T-cell (primary cell): Measurements from ENCODE around the gene ARAF. TPM values are rescaled to one million over a fixed set of nuclear protein-coding genes. Genes with fewer than 3 reads are reported as not detected.

ENCODE experiments used
- ATAC-seq, 4 experiments: fragments of 200-7000 bp in 3 of 4; fragments of 150-1000 bp in 1 of 4; cut with Tn5 transposase; replicated peaks in 1 of 4; 1 replicate in 3 of 4; 2 replicates in 1 of 4; pipeline ENCODE4 v1.10.0; 2021; ENCODE audit warnings: moderate library complexity in 3 of 4, mild to moderate bottlenecking in 2 of 4, moderate number of reproducible peaks in 1 of 4
- CTCF ChIA-PET, 2 donors: fragments of 300-600 bp; sonication (Branson Sonifier 250); formaldehyde crosslinking; loops; one replicate each; lab custom pipeline; 2022; ENCODE audit warnings: antibody characterized with exemption in 2 of 2; lab: Charles Lee
- POLR2A ChIA-PET, 2 donors: fragments of 300-600 bp; sonication (Branson Sonifier 250); formaldehyde crosslinking; loops; one replicate each; lab custom pipeline; 2022; ENCODE audit warnings: antibody characterized with exemption in 2 of 2; lab: Charles Lee
- DNase-seq, 35 experiments: peaks; one replicate each; pipeline versions ENCODE4 v3.0.0 to v3.0.0-alpha.2; 2013 to 2023
- H3K27ac ChIP-seq: one replicate; pipeline ENCODE4 v1.5.1; 2013; ENCODE audit warnings: low read length
- H3K27me3 ChIP-seq, 2 experiments: replicated peaks in 1 of 2; 1 replicate in 1 of 2; 2 replicates in 1 of 2; pipeline versions ENCODE4 v1.6.1 to v1.7.0; 2013; ENCODE audit warnings: low read length in 1 of 2, mixed read lengths in 1 of 2; ENCODE audit not compliant: control insufficient read depth in 2 of 2, insufficient read depth in 2 of 2; ENCODE audit errors: extremely low read depth in 1 of 2
- H3K36me3 ChIP-seq, 2 donors: 1 replicate in 1 of 2; 2 replicates in 1 of 2; pipeline versions ENCODE4 v1.6.1 to v1.7.0; 2013; ENCODE audit warnings: low read length in 1 of 2; ENCODE audit not compliant: control insufficient read depth in 2 of 2, insufficient read depth in 1 of 2; ENCODE audit errors: extremely low read depth in 1 of 2
- H3K4me1 ChIP-seq, 2 experiments: 1 replicate in 1 of 2; 2 replicates in 1 of 2; pipeline versions ENCODE4 v1.6.1 to v1.7.0; 2013; ENCODE audit warnings: low read length in 2 of 2, mixed read lengths in 1 of 2; ENCODE audit not compliant: insufficient read depth in 2 of 2, control insufficient read depth in 1 of 2; ENCODE audit errors: extremely low read depth in 1 of 2
- H3K4me3 ChIP-seq, 2 donors: 1 replicate in 1 of 2; 2 replicates in 1 of 2; pipeline versions ENCODE4 v1.5.1 to v1.7.0; 2013; ENCODE audit warnings: mild to moderate bottlenecking in 2 of 2, low read length in 1 of 2, moderate library complexity in 1 of 2; ENCODE audit not compliant: control insufficient read depth in 1 of 2; ENCODE audit errors: extremely low read depth in 1 of 2
- H3K9me3 ChIP-seq: 2 replicates; pipeline ENCODE4 v1.7.0; 2013
- H3K27ac Mint-ChIP-seq, 2 donors: one replicate each; pipeline ENCODE4 v1.8.0; 2020 to 2021; ENCODE audit warnings: mild to moderate bottlenecking in 2 of 2, mixed read lengths in 2 of 2
- H3K27me3 Mint-ChIP-seq, 2 donors: one replicate each; pipeline ENCODE4 v1.8.0; 2021 to 2022; ENCODE audit warnings: mixed read lengths in 2 of 2
- H3K36me3 Mint-ChIP-seq: one replicate; pipeline ENCODE4 v1.8.0; 2021; ENCODE audit warnings: mixed read lengths
- H3K4me1 Mint-ChIP-seq, 3 donors: one replicate each; pipeline ENCODE4 v1.8.0; 2020 to 2022; ENCODE audit warnings: mixed read lengths in 3 of 3, mild to moderate bottlenecking in 1 of 3
- H3K4me3 Mint-ChIP-seq, 3 donors: one replicate each; pipeline ENCODE4 v1.8.0; 2020 to 2022; ENCODE audit warnings: mild to moderate bottlenecking in 3 of 3, mixed read lengths in 3 of 3, moderate library complexity in 3 of 3
- H3K9me3 Mint-ChIP-seq, 3 donors: one replicate each; pipeline ENCODE4 v1.8.0; 2020 to 2022; ENCODE audit warnings: mixed read lengths in 3 of 3
- WGBS: methylation state at CpG from one replicate; pipeline ENCODE4 v1.1.5; 2013; ENCODE audit warnings: missing lambda C conversion rate; ENCODE audit not compliant: insufficient coverage; 5-methylcytosine and 5-hydroxymethylcytosine counted together
- total RNA-seq, 35 experiments: library from RNA in 6 of 35; stranded (reverse) in 6 of 35; fragments of 120-200 nt in 1 of 35; gene quantifications; one replicate each; pipeline versions ENCODE4 v1.2.1 to v1.2.4 and lab custom pipeline; 2013 to 2026

Gene ARAF
- total RNA-seq, 5 donors from 2014 or later (not counting 1 experiment from before 2014, with no cell fraction given) = 113 to 138 (median 122) TPM

- Histone ChIP-seq H3K4me3 (no peak overlapping the region), H3K9me3 (no peaks in the 10 kb centered on the region), H3K27me3 (no peaks in the 10 kb centered on the region), H3K4me1 (peaks cover 0 to 31% of the 10 kb centered on the region in 2 experiments), H3K36me3 (peaks cover 0 to 45% of the 10 kb centered on the region in 2 donors), H3K27ac (no peak overlapping the region)
- ATAC-seq = no peak
- peak overlapping the region; percentile 66 to 94 (median 92) for H3K4me3 Mint-ChIP-seq
- WGBS = 100% methylated on average over 1 of the region's 13 CpGs
- H3K4me1 Mint-ChIP-seq = peaks cover 30 to 53% (median 35%) of the 10 kb centered on the region in 3 donors
- POLR2A ChIA-PET = no interaction called here
- H3K27ac Mint-ChIP-seq = peak overlapping the region in 1 of 2 donors; percentile 63
- H3K36me3 Mint-ChIP-seq = peaks cover 22% of the 10 kb centered on the region
- H3K9me3 Mint-ChIP-seq = no peaks in the 10 kb centered on the region
- H3K27me3 Mint-ChIP-seq = no peaks in the 10 kb centered on the region
- CTCF ChIA-PET = no interaction called here
- peak in 6 of 35 experiments; percentile 11 to 43 (median 22) for DNase-seq
Measured at GRCh38 chrX:47562615-47563243, 1.7 kb downstream of the ARAF start.

- Histone ChIP-seq H3K4me1 (peaks cover 0 to 31% of the 10 kb centered on the region in 2 experiments), H3K36me3 (peaks cover 0 to 53% of the 10 kb centered on the region in 2 donors), H3K27me3 (no peaks in the 10 kb centered on the region), H3K4me3 (no peak overlapping the region), H3K27ac (no peak overlapping the region), H3K9me3 (no peaks in the 10 kb centered on the region)
- Mint-ChIP-seq H3K36me3 (peaks cover 23% of the 10 kb centered on the region), H3K27me3 (no peaks in the 10 kb centered on the region), H3K9me3 (no peaks in the 10 kb centered on the region), H3K4me3 (peak overlapping the region in 2 of 3 donors; percentile 92 to 94), H3K27ac (peak overlapping the region; percentile 18 to 65), H3K4me1 (peaks cover 30 to 51% (median 35%) of the 10 kb centered on the region in 3 donors)
- DNase-seq (no peak), ATAC-seq (no peak)
- ChIA-PET POLR2A (no interaction called here), CTCF (no interaction called here)
- WGBS = no CpG with 5 or more reads among the region's 8 CpGs
Measured at GRCh38 chrX:47563801-47564315, 2.9 kb downstream of the ARAF start.

GRCh38 chrX:47564438-47565085, 3.6 kb downstream of the ARAF start:
- POLR2A ChIA-PET = no interaction called here
- CTCF ChIA-PET = interaction anchor here in 1 of 2 donors (1.1 kb wide), 1 partner anchor 79 kb away, joined by 5 read pairs; no protein-coding TSS in a partner anchor

GRCh38 chrX:47566841-47567240, 5.8 kb downstream of the ARAF start:
- ChIA-PET POLR2A (no interaction called here), CTCF (no interaction called here)
- peaks cover 0 to 75% of the 10 kb centered on the region in 2 donors for H3K36me3 ChIP-seq
- Mint-ChIP-seq H3K4me1 (peaks cover 21 to 34% (median 23%) of the 10 kb centered on the region in 3 donors), H3K27ac (no peak overlapping the region), H3K9me3 (no peaks in the 10 kb centered on the region), H3K36me3 (peaks cover 44% of the 10 kb centered on the region), H3K27me3 (peaks cover 0 to 2% of the 10 kb centered on the region in 2 donors), H3K4me3 (no peak overlapping the region)
- H3K27me3 ChIP-seq = no peaks in the 10 kb centered on the region
- H3K4me3 ChIP-seq = no peak overlapping the region
- WGBS = 86% methylated on average over 2 of the region's 11 CpGs
- no peak for DNase-seq
- no peaks in the 10 kb centered on the region for H3K9me3 ChIP-seq
- H3K27ac ChIP-seq = no peak overlapping the region
- peaks cover 0 to 23% of the 10 kb centered on the region in 2 experiments for H3K4me1 ChIP-seq
- ATAC-seq = no peak

More at GRCh38 chrX:47564438-47565085, 3.6 kb downstream of the ARAF start:
- Histone ChIP-seq H3K27me3 (no peaks in the 10 kb centered on the region), H3K27ac (no peak overlapping the region), H3K36me3 (peaks cover 0 to 59% of the 10 kb centered on the region in 2 donors), H3K4me1 (peaks cover 0 to 31% of the 10 kb centered on the region in 2 experiments), H3K4me3 (no peak overlapping the region), H3K9me3 (no peaks in the 10 kb centered on the region)
- ATAC-seq = no peak
- Mint-ChIP-seq H3K27me3 (no peaks in the 10 kb centered on the region), H3K4me1 (peaks cover 30 to 51% (median 35%) of the 10 kb centered on the region in 3 donors), H3K4me3 (peak overlapping the region in 1 of 3 donors; percentile 17), H3K27ac (peak overlapping the region; percentile 18 to 65), H3K9me3 (no peaks in the 10 kb centered on the region), H3K36me3 (peaks cover 30% of the 10 kb centered on the region)
- DNase-seq = no peak
- WGBS = 80% methylated on average over 1 of the region's 12 CpGs

- DNase-seq (peak in 27 of 35 experiments; percentile 14 to 63 (median 34)), ATAC-seq (peak in 3 of 4 experiments; percentile 50 to 57 (median 55))
- WGBS = 88% methylated on average over 3 of the region's 13 CpGs
- no peak overlapping the region for H3K27ac ChIP-seq
- ChIA-PET CTCF (interaction anchor here in 1 of 2 donors (0.6 kb wide), 1 partner anchor 85 kb away, joined by 3 read pairs; no protein-coding TSS in a partner anchor), POLR2A (no interaction called here)
- no peak overlapping the region for H3K4me3 ChIP-seq
- peaks cover 17 to 29% (median 28%) of the 10 kb centered on the region in 3 donors for H3K4me1 Mint-ChIP-seq
- H3K36me3 ChIP-seq = peaks cover 0 to 63% of the 10 kb centered on the region in 2 donors
- H3K27ac Mint-ChIP-seq = peak overlapping the region in 1 of 2 donors; percentile 28
- no peak overlapping the region for H3K4me3 Mint-ChIP-seq
- H3K27me3 Mint-ChIP-seq = peaks cover 0 to 18% of the 10 kb centered on the region in 2 donors
- H3K9me3 Mint-ChIP-seq = no peaks in the 10 kb centered on the region
- H3K9me3 ChIP-seq = no peaks in the 10 kb centered on the region
- H3K36me3 Mint-ChIP-seq = peaks cover 48% of the 10 kb centered on the region
- peaks cover 0 to 8% of the 10 kb centered on the region in 2 experiments for H3K27me3 ChIP-seq
- H3K4me1 ChIP-seq = peaks cover 0 to 16% of the 10 kb centered on the region in 2 experiments
Measured at GRCh38 chrX:47568656-47569295, 7.8 kb downstream of the ARAF start.

- Mint-ChIP-seq H3K27me3 (peaks cover 0 to 18% of the 10 kb centered on the region in 2 donors), H3K9me3 (no peaks in the 10 kb centered on the region), H3K4me3 (no peak overlapping the region), H3K4me1 (peaks cover 9 to 21% (median 19%) of the 10 kb centered on the region in 3 donors), H3K36me3 (peaks cover 41% of the 10 kb centered on the region), H3K27ac (no peak overlapping the region)
- no peak overlapping the region for H3K27ac ChIP-seq
- H3K36me3 ChIP-seq = peaks cover 0 to 47% of the 10 kb centered on the region in 2 donors
- 100% methylated on average over 1 of the region's 8 CpGs for WGBS
- peaks cover 0 to 9% of the 10 kb centered on the region in 2 experiments for H3K27me3 ChIP-seq
- H3K4me3 ChIP-seq = no peak overlapping the region
- CTCF ChIA-PET = interaction anchor here in 1 of 2 donors (0.5 kb wide), 2 partner anchors 411 to 448 kb away, joined by 3 to 7 read pairs; no protein-coding TSS in a partner anchor
- ATAC-seq = no peak
- POLR2A ChIA-PET = interaction anchor here in 1 of 2 donors (0.5 kb wide), 1 partner anchor 27 kb away, joined by 3 read pairs; no protein-coding TSS in a partner anchor
- H3K4me1 ChIP-seq = peaks cover 0 to 13% of the 10 kb centered on the region in 2 experiments
- H3K9me3 ChIP-seq = no peaks in the 10 kb centered on the region
- DNase-seq = no peak
Measured at GRCh38 chrX:47570794-47571193, 9.8 kb downstream of the ARAF start.
